ENCODE data around the gene ELF2.

Gene ELF2

GRCh38 chr4:139083956-139084803 is 92.8 kb downstream of the ELF2 start:
- peak; percentile 43 to 48 (median 47) for TF ChIP-seq CTCF (IDR thresholded peaks at IDR 0.05; ENCODE audit: unreplicated experiment in 3 of 3)
- Mint-ChIP-seq H3K36me3 (ENCODE audit: low read depth) (no peaks in the 10 kb centered on the region), H3K4me1 (peaks cover 33% of the 10 kb centered on the region)

GRCh38 chr4:139083607-139083955 is 93.4 kb downstream of the ELF2 start:
- Mint-ChIP-seq H3K9me3 (no peaks in the 10 kb centered on the region), H3K27ac (peak overlapping the region; percentile 78 to 100 (median 97)), H3K27me3 (ENCODE audit: low read depth) (no peaks in the 10 kb centered on the region), H3K36me3 (ENCODE audit: low read depth) (no peaks in the 10 kb centered on the region), H3K4me3 (peak overlapping the region; percentile 87 to 89 (median 87)), H3K4me1 (peaks cover 33% of the 10 kb centered on the region)
- no peak for TF ChIP-seq CTCF (IDR thresholded peaks at IDR 0.05; ENCODE audit: unreplicated experiment in 3 of 3)

More at GRCh38 chr4:139083956-139084803, 92.8 kb downstream of the ELF2 start:
- Mint-ChIP-seq H3K4me3 (peak overlapping the region; percentile 87 to 89 (median 87)), H3K27me3 (ENCODE audit: low read depth) (no peaks in the 10 kb centered on the region), H3K27ac (peak overlapping the region; percentile 78 to 100 (median 97)), H3K9me3 (no peaks in the 10 kb centered on the region)

GRCh38 chr4:139082750-139083606 is 94.0 kb downstream of the ELF2 start:
- peak overlapping the region; percentile 87 to 89 (median 87) for H3K4me3 Mint-ChIP-seq
- TF ChIP-seq CTCF (IDR thresholded peaks at IDR 0.05; ENCODE audit: unreplicated experiment in 3 of 3): peak in 1 of 3 experiments; percentile 5
- H3K9me3 Mint-ChIP-seq: no peaks in the 10 kb centered on the region
- no peaks in the 10 kb centered on the region for H3K36me3 Mint-ChIP-seq (ENCODE audit: low read depth)
- H3K4me1 Mint-ChIP-seq: peaks cover 36% of the 10 kb centered on the region
- peak overlapping the region; percentile 78 to 100 (median 97) for H3K27ac Mint-ChIP-seq
- H3K27me3 Mint-ChIP-seq (ENCODE audit: low read depth): no peaks in the 10 kb centered on the region

GRCh38 chr4:139078926-139079325 is 98.1 kb downstream of the ELF2 start:
- H3K9me3 Mint-ChIP-seq: no peaks in the 10 kb centered on the region
- H3K36me3 Mint-ChIP-seq (ENCODE audit: low read depth): peaks cover 4% of the 10 kb centered on the region
- no peak overlapping the region for H3K4me3 Mint-ChIP-seq
- TF ChIP-seq CTCF (IDR thresholded peaks at IDR 0.05; ENCODE audit: unreplicated experiment in 3 of 3): no peak
- H3K27me3 Mint-ChIP-seq (ENCODE audit: low read depth): no peaks in the 10 kb centered on the region
- peaks cover 33% of the 10 kb centered on the region for H3K4me1 Mint-ChIP-seq
- no peak overlapping the region for H3K27ac Mint-ChIP-seq

- Mint-ChIP-seq H3K9me3 (no peaks in the 10 kb centered on the region), H3K27me3 (ENCODE audit: low read depth) (no peaks in the 10 kb centered on the region), H3K27ac (peak overlapping the region; percentile 18 to 57 (median 47)), H3K4me1 (peaks cover 30% of the 10 kb centered on the region), H3K4me3 (peak overlapping the region in 1 of 3 experiments; percentile 50), H3K36me3 (ENCODE audit: low read depth) (peaks cover 7% of the 10 kb centered on the region)
- TF ChIP-seq CTCF (IDR thresholded peaks at IDR 0.05; ENCODE audit: unreplicated experiment in 3 of 3): no peak
Measured at GRCh38 chr4:139077567-139078355, 99.3 kb downstream of the ELF2 start.
